Measurements from ENCODE around the gene SMIM29.

SMIM29 gene

GRCh38 chr6:34227761-34228421 lies 20.9 kb downstream of the SMIM29 start:
- in situ Hi-C loops (cut with MboI; ENCODE audit: low sequenced_read_pairs): no loop called here

GRCh38 chr6:34226731-34227586 lies 21.8 kb downstream of the SMIM29 start:
- in situ Hi-C loops (cut with MboI; ENCODE audit: low sequenced_read_pairs): no loop called here

GRCh38 chr6:34226066-34226465 lies 22.7 kb downstream of the SMIM29 start:
- in situ Hi-C loops (cut with MboI; ENCODE audit: low sequenced_read_pairs): no loop called here

GRCh38 chr6:34225551-34225950 lies 23.3 kb downstream of the SMIM29 start:
- in situ Hi-C loops (cut with MboI; ENCODE audit: low sequenced_read_pairs): no loop called here

- in situ Hi-C loops (cut with MboI; ENCODE audit: low sequenced_read_pairs): no loop called here
Measured at GRCh38 chr6:34223956-34224940, 24.6 kb downstream of the SMIM29 start.

GRCh38 chr6:34223381-34223955 lies 25.3 kb downstream of the SMIM29 start:
- in situ Hi-C loops (cut with MboI; ENCODE audit: low sequenced_read_pairs): no loop called here

- in situ Hi-C loops (cut with MboI; ENCODE audit: low sequenced_read_pairs): no loop called here
Measured at GRCh38 chr6:34218691-34219090, 30.1 kb downstream of the SMIM29 start.

GRCh38 chr6:34213772-34214171 lies 35.0 kb downstream of the SMIM29 start:
- in situ Hi-C loops (cut with MboI; ENCODE audit: low sequenced_read_pairs): no loop called here

GRCh38 chr6:34207695-34208443 lies 40.9 kb downstream of the SMIM29 start:
- in situ Hi-C loops (cut with MboI; ENCODE audit: low sequenced_read_pairs): no loop called here

GRCh38 chr6:34206726-34207125 lies 42.1 kb downstream of the SMIM29 start:
- in situ Hi-C loops (cut with MboI; ENCODE audit: low sequenced_read_pairs): no loop called here

GRCh38 chr6:34205916-34206315 lies 42.9 kb downstream of the SMIM29 start:
- in situ Hi-C loops (cut with MboI; ENCODE audit: low sequenced_read_pairs): no loop called here

GRCh38 chr6:34205466-34205865 lies 43.3 kb downstream of the SMIM29 start:
- in situ Hi-C loops (cut with MboI; ENCODE audit: low sequenced_read_pairs): no loop called here

GRCh38 chr6:34204693-34205092 lies 44.1 kb downstream of the SMIM29 start:
- in situ Hi-C loops (cut with MboI; ENCODE audit: low sequenced_read_pairs): no loop called here

GRCh38 chr6:34202329-34203201 lies 46.2 kb downstream of the SMIM29 start:
- in situ Hi-C loops (cut with MboI; ENCODE audit: low sequenced_read_pairs): no loop called here

- in situ Hi-C loops (cut with MboI; ENCODE audit: low sequenced_read_pairs): no loop called here
Measured at GRCh38 chr6:34201455-34202107, 47.2 kb downstream of the SMIM29 start.

- in situ Hi-C loops (cut with MboI; ENCODE audit: low sequenced_read_pairs): no loop called here
Measured at GRCh38 chr6:34200340-34200971, 48.4 kb downstream of the SMIM29 start.

- in situ Hi-C loops (cut with MboI; ENCODE audit: low sequenced_read_pairs): no loop called here
Measured at GRCh38 chr6:34196833-34197195, 52.0 kb downstream of the SMIM29 start.

All from hTERT RPE-1 (cell line).